Peyer's patch (tissue), 4 donors: ENCODE measurements around the gene FGL2.

ENCODE experiments used
- POLR2A ChIP-seq, 2 donors: fragments of 450-650 bp; IDR thresholded peaks; one replicate each; pipeline ENCODE4 v1.5.1; 2017; ENCODE audit warnings: antibody characterized with exemption in 2 of 2, mild to moderate bottlenecking in 2 of 2, moderate library complexity in 2 of 2
- TF ChIP-seq, protein P1 (sequence below), 6 experiments: fragments of 450-650 bp in 4 of 6; fragments of 200-600 bp in 2 of 6; sonication (generic) in 1 of 6; IDR thresholded peaks; one replicate each; pipeline ENCODE4 v1.5.1; 2017 to 2019; ENCODE audit warnings: antibody characterized with exemption in 6 of 6, mild to moderate bottlenecking in 3 of 6, moderate library complexity in 1 of 6

DNA sequence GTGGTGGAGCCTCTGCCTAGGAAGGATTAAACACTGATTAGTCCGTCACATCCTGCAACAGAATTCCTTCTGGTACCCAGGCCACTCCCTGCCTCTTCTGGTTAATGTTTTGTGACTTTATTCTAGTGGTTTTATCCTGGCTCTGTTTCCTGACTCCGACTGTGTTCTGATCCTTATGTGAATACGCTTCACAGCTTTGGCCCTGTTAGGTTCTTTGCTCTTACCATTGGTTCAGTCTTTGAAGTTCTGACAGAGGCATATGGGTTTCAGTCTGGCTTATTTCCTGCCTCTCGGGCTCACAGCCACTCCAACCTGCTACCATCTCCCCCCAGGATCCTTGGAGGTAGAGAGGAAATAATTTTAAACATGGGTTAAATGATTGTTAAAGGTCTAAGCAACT is 23.2 kb upstream of the FGL2 start:
- TF ChIP-seq, protein P1, sequence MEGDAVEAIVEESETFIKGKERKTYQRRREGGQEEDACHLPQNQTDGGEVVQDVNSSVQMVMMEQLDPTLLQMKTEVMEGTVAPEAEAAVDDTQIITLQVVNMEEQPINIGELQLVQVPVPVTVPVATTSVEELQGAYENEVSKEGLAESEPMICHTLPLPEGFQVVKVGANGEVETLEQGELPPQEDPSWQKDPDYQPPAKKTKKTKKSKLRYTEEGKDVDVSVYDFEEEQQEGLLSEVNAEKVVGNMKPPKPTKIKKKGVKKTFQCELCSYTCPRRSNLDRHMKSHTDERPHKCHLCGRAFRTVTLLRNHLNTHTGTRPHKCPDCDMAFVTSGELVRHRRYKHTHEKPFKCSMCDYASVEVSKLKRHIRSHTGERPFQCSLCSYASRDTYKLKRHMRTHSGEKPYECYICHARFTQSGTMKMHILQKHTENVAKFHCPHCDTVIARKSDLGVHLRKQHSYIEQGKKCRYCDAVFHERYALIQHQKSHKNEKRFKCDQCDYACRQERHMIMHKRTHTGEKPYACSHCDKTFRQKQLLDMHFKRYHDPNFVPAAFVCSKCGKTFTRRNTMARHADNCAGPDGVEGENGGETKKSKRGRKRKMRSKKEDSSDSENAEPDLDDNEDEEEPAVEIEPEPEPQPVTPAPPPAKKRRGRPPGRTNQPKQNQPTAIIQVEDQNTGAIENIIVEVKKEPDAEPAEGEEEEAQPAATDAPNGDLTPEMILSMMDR (IDR thresholded peaks at IDR 0.05): no peak
- TF ChIP-seq POLR2A (IDR thresholded peaks at IDR 0.05): no peak
